ENCODE measurements around the gene SMC1B. TPM values are rescaled to one million over a fixed set of nuclear protein-coding genes. Genes with fewer than 3 reads are reported as not detected.
A peak's percentile ranks its signal among the peaks of the same experiment; 100 is the strongest.

The SMC1B gene
- polyA plus RNA-seq, 3 donors: not detected

DNA sequence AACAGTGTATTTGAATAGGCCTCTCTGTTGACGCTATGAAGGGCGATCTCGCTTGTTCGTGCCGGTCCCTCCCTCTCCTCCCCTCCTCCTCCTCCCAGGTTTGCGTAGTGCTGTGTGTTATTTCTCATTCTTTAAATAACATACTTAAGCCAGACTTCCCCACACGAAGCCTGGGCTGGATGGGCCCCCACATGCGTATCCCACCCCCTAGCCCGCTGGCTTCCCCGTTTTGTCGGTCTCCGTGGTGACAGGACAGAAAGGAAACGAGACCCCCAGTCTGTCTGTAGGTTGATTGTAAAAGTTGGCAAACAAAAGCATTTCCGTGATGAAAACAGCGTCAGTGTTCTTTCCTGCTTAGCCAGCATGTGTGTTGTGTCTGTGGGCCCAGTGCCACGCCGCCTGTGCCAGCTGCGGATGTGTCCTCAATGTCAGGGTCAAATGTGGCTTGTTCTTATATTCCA is 76.4 kb downstream of the SMC1B start:
- TF ChIP-seq, protein P1, sequence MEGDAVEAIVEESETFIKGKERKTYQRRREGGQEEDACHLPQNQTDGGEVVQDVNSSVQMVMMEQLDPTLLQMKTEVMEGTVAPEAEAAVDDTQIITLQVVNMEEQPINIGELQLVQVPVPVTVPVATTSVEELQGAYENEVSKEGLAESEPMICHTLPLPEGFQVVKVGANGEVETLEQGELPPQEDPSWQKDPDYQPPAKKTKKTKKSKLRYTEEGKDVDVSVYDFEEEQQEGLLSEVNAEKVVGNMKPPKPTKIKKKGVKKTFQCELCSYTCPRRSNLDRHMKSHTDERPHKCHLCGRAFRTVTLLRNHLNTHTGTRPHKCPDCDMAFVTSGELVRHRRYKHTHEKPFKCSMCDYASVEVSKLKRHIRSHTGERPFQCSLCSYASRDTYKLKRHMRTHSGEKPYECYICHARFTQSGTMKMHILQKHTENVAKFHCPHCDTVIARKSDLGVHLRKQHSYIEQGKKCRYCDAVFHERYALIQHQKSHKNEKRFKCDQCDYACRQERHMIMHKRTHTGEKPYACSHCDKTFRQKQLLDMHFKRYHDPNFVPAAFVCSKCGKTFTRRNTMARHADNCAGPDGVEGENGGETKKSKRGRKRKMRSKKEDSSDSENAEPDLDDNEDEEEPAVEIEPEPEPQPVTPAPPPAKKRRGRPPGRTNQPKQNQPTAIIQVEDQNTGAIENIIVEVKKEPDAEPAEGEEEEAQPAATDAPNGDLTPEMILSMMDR (IDR thresholded peaks at IDR 0.05): no peak
- no peak overlapping the region for H3K4me3 Mint-ChIP-seq
- Histone ChIP-seq H3K79me2 (ENCODE audit: insufficient read depth, low read length) (no peaks in the 10 kb centered on the region), H3K4me2 (replicated peaks; ENCODE audit: extremely low read depth, low read length, poor library complexity, severe bottlenecking) (no peak overlapping the region), H3K36me3 (replicated peaks in 1 of 2; ENCODE audit: control insufficient read depth in 1 of 2, insufficient read depth in 2 of 2, low read length in 2 of 2) (peaks cover 84 to 98% of the 10 kb centered on the region in 2 donors), H3K4me3 (replicated peaks in 1 of 3; ENCODE audit: low read depth in 2 of 3, low read length in 3 of 3) (no peak overlapping the region), H3K9ac (ENCODE audit: insufficient read depth, low read length, poor library complexity, severe bottlenecking) (no peak overlapping the region), H4K20me1 (ENCODE audit: insufficient read depth, low read length) (no peaks in the 10 kb centered on the region), H3K27ac (ENCODE audit: low read depth in 1 of 2, low read length in 2 of 2) (no peak overlapping the region), H3K9me3 (replicated peaks in 1 of 2; ENCODE audit: control insufficient read depth in 1 of 2, insufficient read depth in 1 of 2, low read length in 2 of 2) (no peaks in the 10 kb centered on the region), H2AFZ (ENCODE audit: insufficient read depth, low read depth, low read length, poor library complexity, severe bottlenecking) (no peak overlapping the region), H3K4me1 (ENCODE audit: control insufficient read depth in 1 of 2, insufficient read depth in 2 of 2, low read length in 2 of 2) (no peaks in the 10 kb centered on the region), H3K27me3 (ENCODE audit: control insufficient read depth in 2 of 2, insufficient read depth in 2 of 2, low read length in 2 of 2) (no peaks in the 10 kb centered on the region)
- no peaks in the 10 kb centered on the region for H3K27me3 Mint-ChIP-seq (ENCODE audit: low read depth in 3 of 3)
- no peaks in the 10 kb centered on the region for H3K4me1 Mint-ChIP-seq
- peak overlapping the region in 2 of 7 donors; percentile 40 to 73 for H3K27ac Mint-ChIP-seq
- intact Hi-C loops (cut with micrococcal nuclease): loop anchor here in 1 of 2 donors (10.0 kb wide), 1 partner anchor 78 kb away; the partner anchor contains the start of genes RIBC2 and SMC1B
- H3K36me3 Mint-ChIP-seq: peaks cover 87 to 99% of the 10 kb centered on the region in 2 donors
- 4% methylated on average over 3 of the region's 18 CpGs for WGBS (ENCODE audit: insufficient coverage)
- no peak for DNase-seq
- H3K9me3 Mint-ChIP-seq: peaks cover 0 to 2% (median 0%) of the 10 kb centered on the region in 7 donors

DNA sequence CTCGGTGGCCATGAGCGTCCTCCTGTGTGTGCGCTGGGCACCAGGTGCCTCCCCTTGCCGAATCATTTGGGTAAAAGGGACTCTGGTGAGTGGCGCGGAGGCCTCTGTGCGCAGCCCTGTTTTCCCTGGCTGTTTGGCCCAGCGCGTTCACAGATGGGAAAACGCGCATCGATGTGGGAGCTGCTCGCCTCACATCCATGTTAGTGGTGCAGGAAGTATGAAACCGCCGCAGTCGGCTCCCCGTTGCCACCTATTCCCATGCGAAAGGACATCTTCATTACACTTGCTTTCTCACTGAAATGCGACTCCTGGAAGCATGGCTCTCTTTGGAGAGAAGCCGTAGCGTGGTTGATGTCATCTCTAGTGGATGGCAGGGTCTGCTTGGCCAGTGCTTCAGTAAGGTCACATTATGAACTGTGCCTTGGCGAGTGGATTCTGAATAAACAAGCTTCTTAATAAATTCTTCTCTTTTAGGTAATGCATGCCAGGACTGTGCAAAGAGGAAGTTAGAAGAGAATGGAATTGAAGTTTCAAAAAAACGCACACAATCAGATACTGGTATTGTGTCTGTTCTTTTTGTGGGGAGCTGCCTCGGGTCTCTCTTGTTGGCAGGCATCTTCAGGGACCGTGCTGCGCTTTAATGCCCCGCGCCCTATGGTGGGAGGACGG is 77.4 kb downstream of the SMC1B start:
- H3K36me3 ChIP-seq (replicated peaks in 1 of 2; ENCODE audit: control insufficient read depth in 1 of 2, insufficient read depth in 2 of 2, low read length in 2 of 2): peaks cover 84 to 98% of the 10 kb centered on the region in 2 donors
- no peak overlapping the region for H3K4me3 Mint-ChIP-seq
- WGBS (ENCODE audit: insufficient coverage): 83% methylated on average over 12 of the region's 29 CpGs

More for the DNA sequence above, 77.4 kb downstream of the SMC1B start:
- Histone ChIP-seq H3K4me3 (replicated peaks in 1 of 3; ENCODE audit: low read depth in 2 of 3, low read length in 3 of 3) (no peak overlapping the region), H3K27ac (ENCODE audit: low read depth in 1 of 2, low read length in 2 of 2) (no peak overlapping the region), H3K79me2 (ENCODE audit: insufficient read depth, low read length) (no peaks in the 10 kb centered on the region), H3K9me3 (replicated peaks in 1 of 2; ENCODE audit: control insufficient read depth in 1 of 2, insufficient read depth in 1 of 2, low read length in 2 of 2) (no peaks in the 10 kb centered on the region), H3K27me3 (ENCODE audit: control insufficient read depth in 2 of 2, insufficient read depth in 2 of 2, low read length in 2 of 2) (no peaks in the 10 kb centered on the region), H3K9ac (ENCODE audit: insufficient read depth, low read length, poor library complexity, severe bottlenecking) (no peak overlapping the region), H4K20me1 (ENCODE audit: insufficient read depth, low read length) (no peaks in the 10 kb centered on the region), H2AFZ (ENCODE audit: insufficient read depth, low read depth, low read length, poor library complexity, severe bottlenecking) (no peak overlapping the region), H3K4me2 (replicated peaks; ENCODE audit: extremely low read depth, low read length, poor library complexity, severe bottlenecking) (no peak overlapping the region), H3K4me1 (ENCODE audit: control insufficient read depth in 1 of 2, insufficient read depth in 2 of 2, low read length in 2 of 2) (no peaks in the 10 kb centered on the region)
- Mint-ChIP-seq H3K4me1 (no peaks in the 10 kb centered on the region), H3K27ac (no peak overlapping the region), H3K27me3 (ENCODE audit: low read depth in 3 of 3) (peaks cover 0 to 1% (median 0%) of the 10 kb centered on the region in 3 donors), H3K9me3 (peaks cover 0 to 2% (median 0%) of the 10 kb centered on the region in 7 donors), H3K36me3 (peaks cover 87 to 100% of the 10 kb centered on the region in 2 donors)
- no peak for DNase-seq
- TF ChIP-seq, protein P1 (IDR thresholded peaks at IDR 0.05): no peak
- intact Hi-C loops (cut with micrococcal nuclease): loop anchor here in 1 of 2 donors (10.0 kb wide), 1 partner anchor 79 kb away; the partner anchor contains the start of genes RIBC2 and SMC1B

Measured in CD14-positive monocyte (primary cell).